GM23248 (cell line): ENCODE measurements around the gene SLC7A11.

ENCODE experiments used
- EZH2 ChIP-seq: fragments of 200-600 bp; sonication (generic); IDR thresholded peaks from 2 replicates; pipeline ENCODE4 v1.6.1; 2018; ENCODE audit warnings: antibody characterized with exemption, mild to moderate bottlenecking; ENCODE audit not compliant: insufficient read depth, poor library complexity, severe bottlenecking
- EZH2phosphoT487 ChIP-seq: fragments of 200-600 bp; sonication (generic); IDR thresholded peaks from 2 replicates; pipeline ENCODE4 v1.6.1; 2018; ENCODE audit warnings: antibody characterized with exemption, moderate library complexity, mild to moderate bottlenecking, low read depth; ENCODE audit not compliant: insufficient read depth

DNA sequence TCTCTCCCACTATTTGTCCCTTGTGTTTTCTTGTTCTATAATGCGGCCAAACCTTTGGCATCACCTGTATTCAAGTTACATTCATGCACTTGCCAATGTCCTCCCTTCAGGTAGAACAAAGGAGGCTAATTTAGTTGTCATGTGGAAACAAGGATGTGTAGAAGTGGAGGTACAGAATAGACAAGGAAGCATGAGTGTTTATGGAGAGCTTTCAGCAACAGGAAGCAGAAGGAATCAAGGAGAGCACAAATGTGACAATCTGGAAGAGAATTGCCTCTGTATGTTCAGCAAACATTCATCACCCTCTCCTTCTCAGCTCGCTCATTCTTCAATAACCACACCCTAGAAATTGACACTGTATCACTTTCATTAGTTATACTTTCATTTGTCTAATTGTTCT, 103.4 kb downstream of the SLC7A11 start:
- no peak for TF ChIP-seq EZH2
- TF ChIP-seq EZH2phosphoT487, result no peak
